ENCODE measurements around the gene TMPRSS3. TPM values are rescaled to one million over a fixed set of nuclear protein-coding genes. Genes with fewer than 3 reads are reported as not detected.

The TMPRSS3 gene
- total and polyA plus RNA-seq, 9 of the 15 experiments (the other 6 are each of a cell fraction or from before 2014, with no cell fraction given), result 0.07 TPM; not detected in 8

DNA sequence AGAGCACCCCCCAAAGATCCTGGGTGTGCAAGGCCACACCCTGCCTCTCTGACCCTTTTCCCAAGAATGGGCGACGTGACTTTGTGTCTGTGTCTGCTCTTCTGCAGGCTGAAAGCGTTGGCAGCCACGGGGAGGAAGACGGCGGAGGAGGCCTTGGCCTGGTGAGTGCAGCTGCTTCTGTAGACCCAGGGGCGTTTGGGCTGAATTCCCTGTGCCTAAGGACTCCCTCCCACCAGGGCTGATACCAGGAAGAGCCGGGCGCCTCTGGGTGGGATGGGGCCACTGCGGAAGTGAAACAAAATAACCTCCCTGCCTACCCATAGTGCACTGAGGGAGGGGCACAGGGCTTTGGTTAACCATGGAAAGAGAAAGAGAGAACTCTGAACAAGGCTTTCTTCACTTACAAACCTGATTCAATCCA is 10.4 kb upstream of the TMPRSS3 start:
- intact Hi-C loops (cut with micrococcal nuclease), result no loop called here
- no peak overlapping the region for H3K4me3 ChIP-seq
- in situ Hi-C loops (cut with MboI), result no loop called here
- H3K9me1 ChIP-seq (ENCODE audit: control insufficient read depth, insufficient read depth, low read length), result no peaks in the 10 kb centered on the region
- no peak for DNase-seq (ENCODE audit: extremely low read depth in 1 of 4, low spot score in 3 of 4)
- POLR2A ChIA-PET, result no interaction called here
- no peak overlapping the region for H2AFZ ChIP-seq (ENCODE audit: low read depth, low read length)
- H3K4me2 ChIP-seq (ENCODE audit: insufficient read depth, low read length), result no peak overlapping the region
- no peaks in the 10 kb centered on the region for H3K27me3 ChIP-seq (ENCODE audit: control insufficient read depth in 2 of 2, insufficient read depth in 2 of 2, low read length in 2 of 2)
- H4K20me1 ChIP-seq (replicated peaks; ENCODE audit: control insufficient read depth, insufficient read depth, low read length), result no peaks in the 10 kb centered on the region; the same call in 1 of the 2 replicates
- no peaks in the 10 kb centered on the region for H3K9me3 ChIP-seq (replicated peaks; ENCODE audit: control insufficient read depth, insufficient read depth, low read depth, low read length)
- TF ChIP-seq DIDO1 (tag; IDR thresholded peaks at IDR 0.05; ENCODE audit: low read depth) (no peak), XRCC5 (IDR thresholded peaks at IDR 0.05; ENCODE audit: low read depth, low read length) (no peak), ESRRB (CRISPR knock-in tag; IDR thresholded peaks at IDR 0.05; ENCODE audit: borderline replicate concordance) (no peak), SMARCA5 (IDR thresholded peaks at IDR 0.05) (no peak), ZNF282 (CRISPR knock-in tag; IDR thresholded peaks at IDR 0.05) (no peak), POLR3G (IDR thresholded peaks at IDR 0.05; ENCODE audit: extremely low read depth, insufficient read length, insufficient replicate concordance) (no peak)
- TF ChIP-seq, protein P1, sequence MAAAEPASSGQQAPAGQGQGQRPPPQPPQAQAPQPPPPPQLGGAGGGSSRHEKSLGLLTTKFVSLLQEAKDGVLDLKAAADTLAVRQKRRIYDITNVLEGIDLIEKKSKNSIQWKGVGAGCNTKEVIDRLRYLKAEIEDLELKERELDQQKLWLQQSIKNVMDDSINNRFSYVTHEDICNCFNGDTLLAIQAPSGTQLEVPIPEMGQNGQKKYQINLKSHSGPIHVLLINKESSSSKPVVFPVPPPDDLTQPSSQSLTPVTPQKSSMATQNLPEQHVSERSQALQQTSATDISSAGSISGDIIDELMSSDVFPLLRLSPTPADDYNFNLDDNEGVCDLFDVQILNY (CRISPR knock-in tag; IDR thresholded peaks at IDR 0.05), result no peak
- TF ChIP-seq, protein P2, sequence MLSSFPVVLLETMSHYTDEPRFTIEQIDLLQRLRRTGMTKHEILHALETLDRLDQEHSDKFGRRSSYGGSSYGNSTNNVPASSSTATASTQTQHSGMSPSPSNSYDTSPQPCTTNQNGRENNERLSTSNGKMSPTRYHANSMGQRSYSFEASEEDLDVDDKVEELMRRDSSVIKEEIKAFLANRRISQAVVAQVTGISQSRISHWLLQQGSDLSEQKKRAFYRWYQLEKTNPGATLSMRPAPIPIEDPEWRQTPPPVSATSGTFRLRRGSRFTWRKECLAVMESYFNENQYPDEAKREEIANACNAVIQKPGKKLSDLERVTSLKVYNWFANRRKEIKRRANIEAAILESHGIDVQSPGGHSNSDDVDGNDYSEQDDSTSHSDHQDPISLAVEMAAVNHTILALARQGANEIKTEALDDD (IDR thresholded peaks at IDR 0.05), result no peak
- ATAC-seq, result no peak
- no peaks in the 10 kb centered on the region for H3K79me2 ChIP-seq (ENCODE audit: control insufficient read depth, insufficient read depth, low read length)
- no peak overlapping the region for H3K9ac ChIP-seq (ENCODE audit: insufficient read depth in 1 of 2, low read depth in 2 of 2, low read length in 2 of 2)
- H3K36me3 ChIP-seq (ENCODE audit: control insufficient read depth, insufficient read depth, low read length), result peaks cover 2% of the 10 kb centered on the region; the same call in 2 of the 3 replicates
- no peak overlapping the region for H3K27ac ChIP-seq (ENCODE audit: extremely low read depth, low read depth, low read length)
- WGBS (ENCODE audit: insufficient coverage, low coverage, missing lambda C conversion rate), result 73% methylated on average over 7 of the region's 10 CpGs
- no peak for FAIRE-seq
- H3K4me1 ChIP-seq (replicated peaks in 1 of 2; ENCODE audit: control insufficient read depth in 2 of 2, insufficient read depth in 2 of 2, low read length in 2 of 2), result peaks cover 36% of the 10 kb centered on the region in 2 experiments
- CTCF ChIA-PET (ENCODE audit: low intra/inter-chr PET ratio), result no interaction called here
- BruUV-seq (replicated peaks), result no TSS peak
